Measurements from ENCODE around the gene STK10.

DNA sequence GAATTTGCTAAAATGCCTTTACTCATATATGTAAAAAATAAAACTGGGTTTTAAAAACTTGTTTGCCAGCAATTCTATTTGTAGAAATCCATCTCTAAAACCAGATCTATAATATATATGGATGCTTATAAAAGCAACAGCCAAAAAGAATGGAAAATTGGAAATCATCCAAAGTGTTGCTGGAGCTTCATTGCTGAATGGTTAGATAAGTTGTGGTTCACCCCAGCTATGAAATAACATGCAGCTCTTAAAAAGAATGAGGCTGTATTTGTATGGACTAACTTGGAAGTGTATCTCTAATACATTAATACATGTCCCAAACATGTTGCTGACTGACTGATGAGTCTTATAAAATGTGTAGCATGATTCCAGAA lies 76.2 kb downstream of the STK10 start:
- TF ChIP-seq POLR2A (IDR thresholded peaks at IDR 0.05) (no peak), CTCF (IDR thresholded peaks at IDR 0.05) (no peak)
